ENCODE data around the gene GLS. TPM values are rescaled to one million over a fixed set of nuclear protein-coding genes. Genes with fewer than 3 reads are reported as not detected.

GLS gene
- total RNA-seq, 3 donors from 2014 or later (not counting 1 experiment from before 2014, with no cell fraction given) = 279 to 322 (median 285) TPM

DNA sequence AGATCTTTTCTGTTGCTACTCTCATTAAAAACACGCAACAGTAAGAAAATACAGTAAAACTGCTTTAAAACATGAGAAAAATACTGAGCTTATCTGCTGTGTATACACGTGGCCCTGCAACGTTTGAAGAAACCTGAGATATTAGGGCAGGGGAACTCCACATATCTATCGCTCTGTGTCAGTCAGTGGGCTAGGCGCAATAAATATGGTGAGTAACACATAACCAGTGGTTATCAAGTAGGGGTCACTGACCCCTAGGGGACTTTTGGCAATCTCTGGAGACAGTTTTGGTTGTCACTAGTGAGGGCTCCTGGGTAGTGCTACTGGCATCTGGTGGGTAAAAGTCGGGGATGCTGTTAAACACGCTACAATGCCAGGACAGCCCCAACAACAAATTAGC lies 118.4 kb downstream of the GLS start:
- 73% methylated on average over 7 of the region's 7 CpGs for WGBS (ENCODE audit: insufficient coverage)
- H3K27ac Mint-ChIP-seq = peak overlapping the region; percentile 17 to 65
- DNase-seq = peak in 1 of 2 donors; percentile 27
- TF ChIP-seq, protein P1, sequence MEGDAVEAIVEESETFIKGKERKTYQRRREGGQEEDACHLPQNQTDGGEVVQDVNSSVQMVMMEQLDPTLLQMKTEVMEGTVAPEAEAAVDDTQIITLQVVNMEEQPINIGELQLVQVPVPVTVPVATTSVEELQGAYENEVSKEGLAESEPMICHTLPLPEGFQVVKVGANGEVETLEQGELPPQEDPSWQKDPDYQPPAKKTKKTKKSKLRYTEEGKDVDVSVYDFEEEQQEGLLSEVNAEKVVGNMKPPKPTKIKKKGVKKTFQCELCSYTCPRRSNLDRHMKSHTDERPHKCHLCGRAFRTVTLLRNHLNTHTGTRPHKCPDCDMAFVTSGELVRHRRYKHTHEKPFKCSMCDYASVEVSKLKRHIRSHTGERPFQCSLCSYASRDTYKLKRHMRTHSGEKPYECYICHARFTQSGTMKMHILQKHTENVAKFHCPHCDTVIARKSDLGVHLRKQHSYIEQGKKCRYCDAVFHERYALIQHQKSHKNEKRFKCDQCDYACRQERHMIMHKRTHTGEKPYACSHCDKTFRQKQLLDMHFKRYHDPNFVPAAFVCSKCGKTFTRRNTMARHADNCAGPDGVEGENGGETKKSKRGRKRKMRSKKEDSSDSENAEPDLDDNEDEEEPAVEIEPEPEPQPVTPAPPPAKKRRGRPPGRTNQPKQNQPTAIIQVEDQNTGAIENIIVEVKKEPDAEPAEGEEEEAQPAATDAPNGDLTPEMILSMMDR (IDR thresholded peaks at IDR 0.05) = no peak
- no peaks in the 10 kb centered on the region for H3K27me3 Mint-ChIP-seq (ENCODE audit: low read depth in 2 of 2)
- H3K9me3 Mint-ChIP-seq = no peaks in the 10 kb centered on the region
- peak; percentile 71 to 83 (median 80) for ATAC-seq
- Histone ChIP-seq H3K4me3 (ENCODE audit: low read length) (no peak overlapping the region), H3K27me3 (ENCODE audit: control insufficient read depth, insufficient read depth, low read length) (no peaks in the 10 kb centered on the region), H3K9me3 (ENCODE audit: control insufficient read depth, insufficient read depth, low read length) (peaks cover 5% of the 10 kb centered on the region), H3K36me3 (ENCODE audit: control insufficient read depth, insufficient read depth, low read length) (peaks cover 93% of the 10 kb centered on the region), H3K27ac (ENCODE audit: low read length) (no peak overlapping the region), H3K4me1 (ENCODE audit: control insufficient read depth, insufficient read depth, low read length) (no peaks in the 10 kb centered on the region)
- H3K4me3 Mint-ChIP-seq = no peak overlapping the region
- intact Hi-C loops (cut with micrococcal nuclease) = no loop called here
- peaks cover 80% of the 10 kb centered on the region for H3K36me3 Mint-ChIP-seq
- H3K4me1 Mint-ChIP-seq = peaks cover 8 to 28% of the 10 kb centered on the region in 2 donors

- no peaks in the 10 kb centered on the region for H3K4me1 ChIP-seq (ENCODE audit: control insufficient read depth, insufficient read depth, low read length)
- peaks cover 11 to 34% of the 10 kb centered on the region in 2 donors for H3K4me1 Mint-ChIP-seq
- DNase-seq (no peak), ATAC-seq (no peak)
- H3K4me3 ChIP-seq (ENCODE audit: low read length) = no peak overlapping the region
- H3K27ac Mint-ChIP-seq = peak overlapping the region; percentile 17 to 65
- H3K27ac ChIP-seq (ENCODE audit: low read length) = no peak overlapping the region
- H3K9me3 Mint-ChIP-seq = no peaks in the 10 kb centered on the region
- H3K36me3 Mint-ChIP-seq = peaks cover 83% of the 10 kb centered on the region
- H3K4me3 Mint-ChIP-seq = no peak overlapping the region
- 97% methylated on average over 6 of the region's 9 CpGs for WGBS (ENCODE audit: insufficient coverage)
- H3K27me3 Mint-ChIP-seq (ENCODE audit: low read depth in 2 of 2) = no peaks in the 10 kb centered on the region
- intact Hi-C loops (cut with micrococcal nuclease) = no loop called here
- H3K9me3 ChIP-seq (ENCODE audit: control insufficient read depth, insufficient read depth, low read length) = peaks cover 5% of the 10 kb centered on the region
- H3K36me3 ChIP-seq (ENCODE audit: control insufficient read depth, insufficient read depth, low read length) = peaks cover 96% of the 10 kb centered on the region
- TF ChIP-seq, protein P1 (IDR thresholded peaks at IDR 0.05) = no peak
- no peaks in the 10 kb centered on the region for H3K27me3 ChIP-seq (ENCODE audit: control insufficient read depth, insufficient read depth, low read length)
These were observed 119.5 kb downstream of the GLS start for GRCh38 chr2:190999949-191000665.

- H3K27me3 Mint-ChIP-seq (ENCODE audit: low read depth in 2 of 2) = no peaks in the 10 kb centered on the region
- DNase-seq = no peak
- intact Hi-C loops (cut with micrococcal nuclease) = no loop called here
- WGBS (ENCODE audit: insufficient coverage) = 58% methylated on average over 2 of the region's 2 CpGs
- Histone ChIP-seq H3K27ac (ENCODE audit: low read length) (no peak overlapping the region), H3K27me3 (ENCODE audit: control insufficient read depth, insufficient read depth, low read length) (no peaks in the 10 kb centered on the region), H3K4me1 (ENCODE audit: control insufficient read depth, insufficient read depth, low read length) (no peaks in the 10 kb centered on the region), H3K9me3 (ENCODE audit: control insufficient read depth, insufficient read depth, low read length) (peaks cover 5% of the 10 kb centered on the region), H3K4me3 (ENCODE audit: low read length) (no peak overlapping the region), H3K36me3 (ENCODE audit: control insufficient read depth, insufficient read depth, low read length) (peaks cover 96% of the 10 kb centered on the region)
- TF ChIP-seq, protein P1 (IDR thresholded peaks at IDR 0.05) = no peak
- peaks cover 14 to 35% of the 10 kb centered on the region in 2 donors for H3K4me1 Mint-ChIP-seq
- no peak overlapping the region for H3K4me3 Mint-ChIP-seq
- no peaks in the 10 kb centered on the region for H3K9me3 Mint-ChIP-seq
- no peak for ATAC-seq
- peak overlapping the region; percentile 17 to 65 for H3K27ac Mint-ChIP-seq
- peaks cover 78% of the 10 kb centered on the region for H3K36me3 Mint-ChIP-seq
These were observed 120.4 kb downstream of the GLS start for GRCh38 chr2:191001032-191001431.
